Calu3 (cell line): ENCODE data around the gene ZNF880. TPM values are rescaled to one million over a fixed set of nuclear protein-coding genes. Genes with fewer than 3 reads are reported as not detected.

Source experiments
- BruUV-seq: library from RNA; stranded (reverse); fragments of 400-500 nt; replicated peaks from 2 replicates; lab custom pipeline; 2021; lab: Mats Ljungman, UMichigan
- CTCF ChIA-PET: fragments of 300-600 bp; sonication (Branson Sonifier 250); formaldehyde crosslinking; loops from one replicate; lab custom pipeline; 2022; ENCODE audit warnings: antibody characterized with exemption; lab: Charles Lee
- DNase-seq: peaks from one replicate; pipeline ENCODE4 v3.0.0; 2022
- H3K27ac Mint-ChIP-seq: one replicate; pipeline ENCODE4 v1.8.0; 2022; ENCODE audit warnings: mixed read lengths; ENCODE audit not compliant: unreplicated experiment
- H3K27me3 Mint-ChIP-seq: one replicate; pipeline ENCODE4 v1.8.0; 2022; ENCODE audit warnings: mixed read lengths; ENCODE audit not compliant: unreplicated experiment
- H3K36me3 Mint-ChIP-seq: one replicate; pipeline ENCODE4 v1.8.0; 2022; ENCODE audit warnings: mild to moderate bottlenecking, moderate library complexity, mixed read lengths; ENCODE audit not compliant: insufficient read depth, unreplicated experiment
- H3K4me1 Mint-ChIP-seq: one replicate; pipeline ENCODE4 v1.8.0; 2022; ENCODE audit warnings: mild to moderate bottlenecking, low read depth, mixed read lengths; ENCODE audit not compliant: unreplicated experiment
- H3K4me3 Mint-ChIP-seq: one replicate; pipeline ENCODE4 v1.8.0; 2022; ENCODE audit warnings: mild to moderate bottlenecking, low read depth, moderate library complexity, mixed read lengths; ENCODE audit not compliant: unreplicated experiment
- H3K9me3 Mint-ChIP-seq: one replicate; pipeline ENCODE4 v1.8.0; 2022; ENCODE audit warnings: low read depth, mixed read lengths; ENCODE audit not compliant: unreplicated experiment
- CTCF ChIP-seq: fragments of 200-600 bp; IDR thresholded peaks from one replicate; pipeline ENCODE4 v1.8.0; 2022; ENCODE audit warnings: antibody characterized with exemption; ENCODE audit not compliant: unreplicated experiment
- intact Hi-C: fragments of 100-400 bp; cut with micrococcal nuclease; formaldehyde crosslinking; loops from one replicate; pipeline ENCODE4 v1.10.0; 2022; ENCODE audit not compliant: unreplicated experiment
- total RNA-seq: library from RNA; stranded (reverse); gene quantifications from 2 replicates; pipeline ENCODE4 v1.2.3, GENCODE V29; 2022

ZNF880 gene
- total RNA-seq, 1 experiment from 2014 or later: not detected

DNA sequence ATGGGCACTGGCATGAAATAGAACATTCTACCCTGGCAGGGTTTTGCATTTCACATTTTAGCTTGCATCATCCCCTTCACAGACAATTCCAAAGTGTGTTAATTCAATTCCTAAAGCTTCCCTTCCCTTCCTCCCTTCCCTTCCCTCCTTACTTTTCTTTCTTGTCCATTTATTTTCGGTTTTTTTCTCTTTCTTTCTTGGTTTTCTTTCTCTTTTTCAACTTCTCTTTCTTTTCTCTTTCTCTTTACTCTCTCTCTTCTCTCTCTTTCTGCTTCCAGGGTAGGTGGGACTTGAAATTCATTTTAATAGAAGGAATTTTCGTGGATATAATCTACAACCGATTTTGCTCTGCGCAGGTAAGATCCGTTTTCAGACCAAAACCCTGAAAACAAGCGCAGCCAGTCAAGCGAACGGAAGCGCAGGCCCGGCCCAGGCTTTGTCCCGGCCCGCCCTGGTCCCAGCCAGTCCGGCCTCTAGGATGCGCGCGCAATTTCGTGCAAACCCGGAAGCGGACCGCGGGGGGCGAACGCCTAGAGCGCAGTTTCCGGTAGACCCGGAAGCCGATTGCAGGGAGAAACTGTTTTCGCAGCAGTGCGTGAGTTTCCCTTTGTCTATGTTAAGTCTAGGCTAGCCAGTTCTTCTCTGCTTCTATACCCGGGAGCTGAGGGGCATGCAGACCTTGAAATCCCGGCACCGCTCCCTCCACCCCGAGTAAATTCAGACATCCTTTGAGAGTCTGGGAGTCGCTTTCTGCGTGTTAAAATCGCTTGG lies 27.8 kb downstream of the ZNF880 start, which contains the start of gene ZNF528:
Gene ZNF528, plus strand, starts transcription at position 540 of the 771 bp plus-strand sequence. CDS start 4,165 bp downstream, outside the sequence.
- Mint-ChIP-seq H3K36me3 (no peaks in the 10 kb centered on the region), H3K27ac (no peak within 1 kb of the TSS), H3K4me1 (no peaks in the 10 kb centered on the region), H3K4me3 (no peak within 1 kb of the TSS), H3K9me3 (peaks cover 39% of the 10 kb centered on the region), H3K27me3 (no peaks in the 10 kb centered on the region)
- intact Hi-C loops: no loop called here
- TF ChIP-seq CTCF: no peak
- BruUV-seq: no TSS peak
- CTCF ChIA-PET: interaction anchor here (0.6 kb wide), 1 partner anchor 653 kb away, joined by 4 read pairs; no protein-coding TSS in a partner anchor
- no peak for DNase-seq

- CTCF ChIA-PET: no interaction called here
- no TSS peak for BruUV-seq
- no peaks in the 10 kb centered on the region for H3K4me1 Mint-ChIP-seq
Observed at GRCh38 chr19:52398081-52398441, 28.3 kb downstream of the ZNF880 start.

GRCh38 chr19:52410276-52410675 lies 40.6 kb downstream of the ZNF880 start:
- H3K4me3 Mint-ChIP-seq: no peak overlapping the region
- H3K27ac Mint-ChIP-seq: no peak overlapping the region
- no peak for DNase-seq
- peaks cover 14% of the 10 kb centered on the region for H3K9me3 Mint-ChIP-seq
- CTCF ChIA-PET: no interaction called here
- H3K36me3 Mint-ChIP-seq: no peaks in the 10 kb centered on the region
- no peaks in the 10 kb centered on the region for H3K4me1 Mint-ChIP-seq
- intact Hi-C loops: no loop called here
- no peaks in the 10 kb centered on the region for H3K27me3 Mint-ChIP-seq
- no peak for TF ChIP-seq CTCF
- BruUV-seq: no TSS peak

More at GRCh38 chr19:52398081-52398441, 28.3 kb downstream of the ZNF880 start:
- intact Hi-C loops: no loop called here
- DNase-seq: no peak
- no peak overlapping the region for H3K4me3 Mint-ChIP-seq
- no peak overlapping the region for H3K27ac Mint-ChIP-seq
- no peaks in the 10 kb centered on the region for H3K27me3 Mint-ChIP-seq
- H3K36me3 Mint-ChIP-seq: no peaks in the 10 kb centered on the region
- TF ChIP-seq CTCF: no peak
- H3K9me3 Mint-ChIP-seq: peaks cover 37% of the 10 kb centered on the region

DNA sequence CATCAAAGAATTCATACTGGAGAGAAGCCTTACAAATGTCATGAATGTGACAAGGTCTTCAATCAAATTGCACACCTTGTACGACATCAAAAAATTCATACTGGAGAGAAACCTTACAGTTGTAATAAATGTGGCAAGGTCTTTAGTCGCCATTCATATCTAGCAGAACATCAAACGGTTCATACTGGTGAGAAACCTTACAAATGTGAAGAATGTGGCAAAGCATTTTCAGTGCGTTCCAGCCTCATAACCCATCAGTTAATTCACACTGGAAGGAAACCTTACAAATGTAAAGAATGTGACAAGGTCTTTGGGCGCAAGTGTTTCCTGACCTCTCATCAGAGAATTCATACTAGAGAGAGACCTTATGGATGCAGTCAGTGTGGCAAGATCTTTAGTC lies 46.0 kb downstream of the ZNF880 start:
- H3K9me3 Mint-ChIP-seq: peaks cover 14% of the 10 kb centered on the region
- CTCF ChIA-PET: no interaction called here
- H3K36me3 Mint-ChIP-seq: no peaks in the 10 kb centered on the region
- H3K27ac Mint-ChIP-seq: no peak overlapping the region
- no peak overlapping the region for H3K4me3 Mint-ChIP-seq
- intact Hi-C loops: no loop called here
- DNase-seq: no peak
- BruUV-seq: no TSS peak
- no peaks in the 10 kb centered on the region for H3K27me3 Mint-ChIP-seq
- TF ChIP-seq CTCF: no peak
- H3K4me1 Mint-ChIP-seq: no peaks in the 10 kb centered on the region
